Osteoblast (primary cell): ENCODE measurements around the gene TMEM115. TPM values are rescaled to one million over a fixed set of nuclear protein-coding genes. Genes with fewer than 3 reads are reported as not detected.

ENCODE experiments used
- DNase-seq: peaks from one replicate; pipeline ENCODE4 v3.0.0; 2011; ENCODE audit warnings: low spot score, mixed read lengths; ENCODE audit not compliant: insufficient read length; ENCODE audit errors: missing footprints
- H2AFZ ChIP-seq: 2 replicates; pipeline ENCODE4 v1.6.0; 2011; ENCODE audit warnings: mild to moderate bottlenecking, low read length
- H3K27ac ChIP-seq: 2 replicates; pipeline ENCODE4 v1.5.1; 2011; ENCODE audit warnings: mild to moderate bottlenecking, low read depth, low read length, moderate library complexity
- H3K27me3 ChIP-seq: 2 replicates; pipeline ENCODE4 v1.6.0; 2012; ENCODE audit warnings: mild to moderate bottlenecking, control low read depth, inconsistent platforms, low read length, moderate library complexity; ENCODE audit not compliant: insufficient read depth
- H3K36me3 ChIP-seq: 2 replicates; pipeline ENCODE4 v1.5.1; 2011; ENCODE audit warnings: mild to moderate bottlenecking, low read length, control low read depth, moderate library complexity; ENCODE audit not compliant: insufficient read depth
- H3K4me1 ChIP-seq: 2 replicates; pipeline ENCODE4 v1.5.1; 2011; ENCODE audit warnings: mild to moderate bottlenecking, low read length, control low read depth, moderate library complexity; ENCODE audit not compliant: insufficient read depth
- H3K4me2 ChIP-seq: 2 replicates; pipeline ENCODE4 v1.6.0; 2011; ENCODE audit warnings: mild to moderate bottlenecking, low read length; ENCODE audit not compliant: insufficient read depth
- H3K4me3 ChIP-seq: fragments of 200-600 bp; sonication (generic); 3 replicates; pipeline ENCODE4 v1.5.1; 2012; ENCODE audit warnings: mild to moderate bottlenecking, low read length, inconsistent platforms; ENCODE audit not compliant: insufficient read depth
- H3K79me2 ChIP-seq: 2 replicates; pipeline ENCODE4 v1.6.0; 2012; ENCODE audit warnings: mild to moderate bottlenecking, low read length, control low read depth, inconsistent platforms; ENCODE audit not compliant: insufficient read depth
- H3K9me3 ChIP-seq: 2 replicates; pipeline ENCODE4 v1.5.1; 2011; ENCODE audit warnings: low read depth, low read length, control low read depth
- H4K20me1 ChIP-seq: 2 replicates; pipeline ENCODE4 v1.6.0; 2012; ENCODE audit warnings: mild to moderate bottlenecking, low read length, control low read depth; ENCODE audit not compliant: insufficient read depth
- CTCF ChIP-seq: IDR thresholded peaks from 2 replicates; pipeline ENCODE4 v1.5.1; 2011; ENCODE audit warnings: mild to moderate bottlenecking, low read depth, low read length, moderate library complexity; ENCODE audit errors: extremely low read depth
- total RNA-seq: library from RNA; depleted of rRNA; stranded (reverse); fragments of >200 nt; gene quantifications from 2 replicates; pipeline ENCODE4 v1.2.3, GENCODE V29; 2012

Gene TMEM115
- total RNA-seq, 1 donor, result 73.1 TPM

DNA sequence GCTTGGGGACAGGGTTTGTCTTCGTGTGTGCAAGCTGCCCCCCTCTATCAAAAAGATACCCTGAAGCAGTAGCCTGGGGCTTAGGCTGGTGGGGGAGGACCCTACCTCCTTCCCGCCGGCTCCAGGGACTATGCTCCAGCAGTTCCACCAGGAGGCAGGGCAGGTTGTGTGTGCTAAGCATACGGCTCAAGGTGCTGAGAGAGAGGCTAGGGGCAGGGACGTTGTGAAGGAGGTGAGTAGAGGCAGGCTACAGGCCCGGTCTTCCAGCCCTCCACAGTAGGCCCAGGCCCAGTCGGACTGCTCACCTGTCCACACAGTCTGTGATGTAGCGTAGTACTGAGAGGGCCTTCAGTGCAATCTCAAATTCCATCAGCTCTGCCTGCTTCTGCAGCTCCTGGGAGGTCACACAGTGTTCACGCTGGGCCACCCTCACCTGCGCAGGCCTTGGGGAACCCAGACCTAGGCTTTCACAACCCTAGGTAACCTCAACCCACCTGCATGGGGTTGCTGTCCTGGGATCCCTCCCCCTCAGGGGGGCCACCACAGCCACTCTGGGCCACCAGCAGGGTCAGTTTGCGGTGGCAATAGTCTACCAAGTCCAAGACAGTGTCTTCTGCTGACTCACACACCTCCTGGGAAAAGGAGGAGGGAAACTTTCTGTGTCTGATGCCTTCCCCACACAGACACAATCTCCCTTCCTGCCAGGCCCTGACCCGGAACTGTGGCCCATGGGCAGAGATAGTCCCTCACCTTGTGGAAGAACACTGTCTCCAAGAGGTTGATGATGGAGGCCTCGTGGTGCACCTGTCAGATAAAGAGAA lies 16.3 kb downstream of the TMEM115 start:
- Histone ChIP-seq H3K9me3 (no peaks in the 10 kb centered on the region), H3K36me3 (peaks cover 6% of the 10 kb centered on the region), H3K4me3 (no peak overlapping the region), H3K27me3 (no peaks in the 10 kb centered on the region), H3K27ac (no peak overlapping the region), H3K4me2 (no peak overlapping the region), H3K4me1 (peaks cover 35% of the 10 kb centered on the region), H4K20me1 (no peaks in the 10 kb centered on the region), H3K79me2 (peaks cover 23% of the 10 kb centered on the region), H2AFZ (no peak overlapping the region)
- no peak for TF ChIP-seq CTCF
- no peak for DNase-seq

GRCh38 chr3:50341996-50342650 lies 17.2 kb downstream of the TMEM115 start:
- Histone ChIP-seq H3K9me3 (no peaks in the 10 kb centered on the region), H4K20me1 (no peaks in the 10 kb centered on the region), H3K4me2 (no peak overlapping the region), H2AFZ (no peak overlapping the region), H3K79me2 (peaks cover 28% of the 10 kb centered on the region), H3K4me1 (peaks cover 40% of the 10 kb centered on the region), H3K27ac (no peak overlapping the region), H3K4me3 (no peak overlapping the region), H3K27me3 (no peaks in the 10 kb centered on the region), H3K36me3 (no peaks in the 10 kb centered on the region)
- TF ChIP-seq CTCF, result no peak
- no peak for DNase-seq

GRCh38 chr3:50341537-50341936 lies 17.8 kb downstream of the TMEM115 start:
- Histone ChIP-seq H3K79me2 (peaks cover 34% of the 10 kb centered on the region), H3K36me3 (no peaks in the 10 kb centered on the region), H4K20me1 (no peaks in the 10 kb centered on the region), H3K9me3 (no peaks in the 10 kb centered on the region), H3K27me3 (no peaks in the 10 kb centered on the region), H2AFZ (no peak overlapping the region), H3K4me2 (peak overlapping the region; percentile 97), H3K27ac (no peak overlapping the region), H3K4me3 (peak overlapping the region; percentile 77), H3K4me1 (peaks cover 40% of the 10 kb centered on the region)
- no peak for TF ChIP-seq CTCF
- DNase-seq, result no peak
